ENCODE data around the gene M6PR.

GRCh38 chr12:8897081-8897480 lies 52.4 kb downstream of the M6PR start:
- no peak for TF ChIP-seq CTCF (IDR thresholded peaks at IDR 0.05; ENCODE audit: insufficient read depth, low read length)
- no peak for TF ChIP-seq REST (IDR thresholded peaks at IDR 0.05; ENCODE audit: insufficient replicate concordance, low read depth)

All from HL-60 (cell line).